Measurements from ENCODE around the gene TRERF1. TPM values are rescaled to one million over a fixed set of nuclear protein-coding genes. Genes with fewer than 3 reads are reported as not detected.

TRERF1 gene
- total RNA-seq, 6 experiments from 2014 or later = 0.29 to 1.2 (median 0.60) TPM

GRCh38 chr6:42302411-42302810 lies 149.3 kb downstream of the TRERF1 start:
- Histone ChIP-seq H3K27ac (no peak overlapping the region), H3K36me3 (no peaks in the 10 kb centered on the region), H3K4me1 (no peaks in the 10 kb centered on the region), H3K4me3 (no peak overlapping the region), H3K27me3 (no peaks in the 10 kb centered on the region), H3K9me3 (no peaks in the 10 kb centered on the region)
- ATAC-seq (no peak), DNase-seq (no peak)
- intact Hi-C loops (cut with DNase I) = no loop called here
- TF ChIP-seq CTCF (IDR thresholded peaks at IDR 0.05) (no peak), POLR2A (IDR thresholded peaks at IDR 0.05) (no peak)
- 64% methylated on average over 3 of the region's 3 CpGs for WGBS (ENCODE audit: insufficient coverage, low coverage, low lambda C conversion rate, missing lambda C conversion rate)

GRCh38 chr6:42301986-42302385 lies 149.7 kb downstream of the TRERF1 start:
- Histone ChIP-seq H3K4me3 (no peak overlapping the region), H3K27me3 (no peaks in the 10 kb centered on the region), H3K9me3 (no peaks in the 10 kb centered on the region), H3K36me3 (no peaks in the 10 kb centered on the region), H3K4me1 (no peaks in the 10 kb centered on the region), H3K27ac (no peak overlapping the region)
- ATAC-seq (no peak), DNase-seq (no peak)
- WGBS (ENCODE audit: insufficient coverage, low coverage, low lambda C conversion rate, missing lambda C conversion rate) = 57% methylated on average over 1 of the region's 1 CpG
- intact Hi-C loops (cut with DNase I) = no loop called here
- no peak for TF ChIP-seq CTCF (IDR thresholded peaks at IDR 0.05)
- TF ChIP-seq POLR2A (IDR thresholded peaks at IDR 0.05) = no peak

GRCh38 chr6:42300701-42301100 lies 151.0 kb downstream of the TRERF1 start:
- ATAC-seq = no peak
- intact Hi-C loops (cut with DNase I) = no loop called here
- H3K9me3 ChIP-seq = no peaks in the 10 kb centered on the region
- no peak for DNase-seq
- H3K27ac ChIP-seq = no peak overlapping the region
- H3K36me3 ChIP-seq = no peaks in the 10 kb centered on the region
- H3K4me3 ChIP-seq = no peak overlapping the region
- no peaks in the 10 kb centered on the region for H3K27me3 ChIP-seq
- no peak for TF ChIP-seq POLR2A (IDR thresholded peaks at IDR 0.05)
- no peak for TF ChIP-seq CTCF (IDR thresholded peaks at IDR 0.05)
- 80% methylated on average over 1 of the region's 1 CpG for WGBS (ENCODE audit: insufficient coverage, low coverage, low lambda C conversion rate, missing lambda C conversion rate)
- no peaks in the 10 kb centered on the region for H3K4me1 ChIP-seq

- intact Hi-C loops (cut with DNase I) = no loop called here
- H3K4me3 ChIP-seq = no peak overlapping the region
- H3K27me3 ChIP-seq = no peaks in the 10 kb centered on the region
- no peaks in the 10 kb centered on the region for H3K9me3 ChIP-seq
- no peaks in the 10 kb centered on the region for H3K4me1 ChIP-seq
- H3K36me3 ChIP-seq = no peaks in the 10 kb centered on the region
- DNase-seq (no peak), ATAC-seq (no peak)
- H3K27ac ChIP-seq = no peak overlapping the region
- WGBS (ENCODE audit: insufficient coverage, low coverage, low lambda C conversion rate, missing lambda C conversion rate) = 43% methylated on average over 1 of the region's 1 CpG
- TF ChIP-seq POLR2A (IDR thresholded peaks at IDR 0.05) = no peak
- TF ChIP-seq CTCF (IDR thresholded peaks at IDR 0.05) = no peak
Measured at GRCh38 chr6:42300185-42300584, 151.5 kb downstream of the TRERF1 start.

GRCh38 chr6:42297661-42298060 lies 154.1 kb downstream of the TRERF1 start:
- no peak overlapping the region for H3K4me3 ChIP-seq
- no peaks in the 10 kb centered on the region for H3K36me3 ChIP-seq
- intact Hi-C loops (cut with DNase I) = no loop called here
- no peak for ATAC-seq
- no peaks in the 10 kb centered on the region for H3K4me1 ChIP-seq
- H3K27ac ChIP-seq = no peak overlapping the region
- no peaks in the 10 kb centered on the region for H3K9me3 ChIP-seq
- no peak for DNase-seq
- no peak for TF ChIP-seq CTCF (IDR thresholded peaks at IDR 0.05)
- no peak for TF ChIP-seq POLR2A (IDR thresholded peaks at IDR 0.05)
- H3K27me3 ChIP-seq = no peaks in the 10 kb centered on the region
